ENCODE measurements around the gene TRAPPC5.

The TRAPPC5 gene

GRCh38 chr19:7672522-7672921, 8.1 kb upstream of the TRAPPC5 start:
- Histone ChIP-seq H3K4me1 (ENCODE audit: low read length) (no peaks in the 10 kb centered on the region), H3K4me3 (ENCODE audit: low read length) (no peak overlapping the region), H4K20me1 (ENCODE audit: insufficient read depth, low read length) (no peaks in the 10 kb centered on the region), H3K27ac (ENCODE audit: low read length) (no peak overlapping the region), H2AFZ (ENCODE audit: low read length) (no peak overlapping the region), H3K4me2 (ENCODE audit: low read depth, low read length) (no peak overlapping the region), H3K9me3 (replicated peaks; ENCODE audit: insufficient read depth, low read length) (no peaks in the 10 kb centered on the region), H3K36me3 (replicated peaks; ENCODE audit: insufficient read depth, low read length) (no peaks in the 10 kb centered on the region), H3K9me2 (replicated peaks; ENCODE audit: insufficient read depth, low read length) (no peaks in the 10 kb centered on the region), H3K9ac (ENCODE audit: low read length) (no peak overlapping the region), H3F3A (ENCODE audit: insufficient read depth, low read length) (no peaks in the 10 kb centered on the region), H3K79me2 (ENCODE audit: low read length) (no peaks in the 10 kb centered on the region), H3K27me3 (replicated peaks; ENCODE audit: insufficient read depth, low read length) (peaks cover 83% of the 10 kb centered on the region)
- DNase-seq = no peak
- no peak for TF ChIP-seq CTCF (IDR thresholded peaks at IDR 0.05; ENCODE audit: low read length)
- TF ChIP-seq EZH2 (optimal IDR thresholded peaks at IDR 0.05; ENCODE audit: low read depth, low read length) = no peak

GRCh38 chr19:7674010-7675005, 6.3 kb upstream of the TRAPPC5 start:
- Histone ChIP-seq H2AFZ (ENCODE audit: low read length) (peak overlapping the region; percentile 1; the same call in 1 of the 2 replicates), H3K4me1 (ENCODE audit: low read length) (no peaks in the 10 kb centered on the region), H3K9me2 (replicated peaks; ENCODE audit: insufficient read depth, low read length) (no peaks in the 10 kb centered on the region), H3K79me2 (ENCODE audit: low read length) (no peaks in the 10 kb centered on the region), H3K27ac (ENCODE audit: low read length) (no peak overlapping the region), H3K9me3 (replicated peaks; ENCODE audit: insufficient read depth, low read length) (no peaks in the 10 kb centered on the region), H3K4me2 (ENCODE audit: low read depth, low read length) (peak overlapping the region; percentile 27; the same call in 1 of the 2 replicates), H3K27me3 (replicated peaks; ENCODE audit: insufficient read depth, low read length) (peaks cover 84% of the 10 kb centered on the region), H3F3A (ENCODE audit: insufficient read depth, low read length) (no peaks in the 10 kb centered on the region), H3K36me3 (replicated peaks; ENCODE audit: insufficient read depth, low read length) (no peaks in the 10 kb centered on the region), H4K20me1 (ENCODE audit: insufficient read depth, low read length) (no peaks in the 10 kb centered on the region), H3K4me3 (ENCODE audit: low read length) (no peak overlapping the region), H3K9ac (ENCODE audit: low read length) (no peak overlapping the region)
- TF ChIP-seq EZH2 (optimal IDR thresholded peaks at IDR 0.05; ENCODE audit: low read depth, low read length) (no peak), CTCF (IDR thresholded peaks at IDR 0.05; ENCODE audit: low read length) (no peak), EZH2phosphoT487 (IDR thresholded peaks at IDR 0.05; ENCODE audit: low read length) (no peak)
- peak; percentile 66 for DNase-seq

- Histone ChIP-seq H2AFZ (ENCODE audit: low read length) (no peak overlapping the region), H3K27me3 (replicated peaks; ENCODE audit: insufficient read depth, low read length) (peaks cover 70% of the 10 kb centered on the region), H4K20me1 (ENCODE audit: insufficient read depth, low read length) (no peaks in the 10 kb centered on the region), H3F3A (ENCODE audit: insufficient read depth, low read length) (no peaks in the 10 kb centered on the region), H3K27ac (ENCODE audit: low read length) (no peak overlapping the region), H3K36me3 (replicated peaks; ENCODE audit: insufficient read depth, low read length) (no peaks in the 10 kb centered on the region), H3K4me1 (ENCODE audit: low read length) (0 out of 2 replicates have a peak, but pooled peaks cover 3% of the 10 kb centered on the region), H3K79me2 (ENCODE audit: low read length) (peaks cover 7% of the 10 kb centered on the region), H3K9me2 (replicated peaks; ENCODE audit: insufficient read depth, low read length) (no peaks in the 10 kb centered on the region), H3K9ac (ENCODE audit: low read length) (no peak overlapping the region), H3K4me3 (ENCODE audit: low read length) (no peak overlapping the region), H3K4me2 (ENCODE audit: low read depth, low read length) (no peak overlapping the region), H3K9me3 (replicated peaks; ENCODE audit: insufficient read depth, low read length) (no peaks in the 10 kb centered on the region)
- no peak for DNase-seq
- TF ChIP-seq EZH2phosphoT487 (IDR thresholded peaks at IDR 0.05; ENCODE audit: low read length) (no peak), CTCF (IDR thresholded peaks at IDR 0.05; ENCODE audit: low read length) (no peak), EZH2 (optimal IDR thresholded peaks at IDR 0.05; ENCODE audit: low read depth, low read length) (no peak)
These were observed 4.3 kb upstream of the TRAPPC5 start for GRCh38 chr19:7676376-7676775.
